Neural crest cell (in vitro differentiated cells): ENCODE data around the gene RER1. TPM values are rescaled to one million over a fixed set of nuclear protein-coding genes. Genes with fewer than 3 reads are reported as not detected.

Source experiments
- DNase-seq: peaks from one replicate; pipeline ENCODE4 v3.0.0; 2021; ENCODE audit warnings: low read depth, mixed read lengths, low spot score
- H3K27ac Mint-ChIP-seq: one replicate; pipeline ENCODE4 v1.8.0; 2021; ENCODE audit warnings: mild to moderate bottlenecking, mixed read lengths; ENCODE audit not compliant: unreplicated experiment
- H3K27me3 Mint-ChIP-seq: 2 replicates; pipeline ENCODE4 v1.8.0; 2021; ENCODE audit warnings: low read depth, mild to moderate bottlenecking, mixed read lengths
- H3K36me3 Mint-ChIP-seq: 2 replicates; pipeline ENCODE4 v1.8.0; 2021; ENCODE audit warnings: low read depth, mild to moderate bottlenecking, mixed read lengths
- H3K4me1 Mint-ChIP-seq: 2 replicates; pipeline ENCODE4 v1.8.0; 2021; ENCODE audit warnings: mixed read lengths
- H3K4me3 Mint-ChIP-seq: one replicate; pipeline ENCODE4 v1.8.0; 2021; ENCODE audit warnings: mild to moderate bottlenecking, mixed read lengths
- H3K9me3 Mint-ChIP-seq: 2 replicates; pipeline ENCODE4 v1.8.0; 2021; ENCODE audit warnings: mixed read lengths
- CTCF ChIP-seq: fragments of 200-600 bp; sonication (generic); conservative IDR thresholded peaks from 2 replicates; pipeline ENCODE4 v1.5.0; 2021; ENCODE audit warnings: antibody characterized with exemption, mild to moderate bottlenecking
- total RNA-seq: library from RNA; stranded (reverse); gene quantifications from 2 replicates; pipeline ENCODE4 v1.2.1, GENCODE V29; 2021

RER1 gene
- total RNA-seq, 1 donor from 2014 or later: 108 TPM

GRCh38 chr1:2384130-2384860 lies 7.3 kb upstream of the RER1 start:
- no peaks in the 10 kb centered on the region for H3K36me3 Mint-ChIP-seq
- no peaks in the 10 kb centered on the region for H3K4me1 Mint-ChIP-seq
- peak overlapping the region; percentile 58 for H3K4me3 Mint-ChIP-seq
- no peaks in the 10 kb centered on the region for H3K9me3 Mint-ChIP-seq
- no peak for DNase-seq
- no peak for TF ChIP-seq CTCF
- H3K27me3 Mint-ChIP-seq: no peaks in the 10 kb centered on the region
- H3K27ac Mint-ChIP-seq: peak overlapping the region; percentile 65

- Mint-ChIP-seq H3K4me3 (no peak overlapping the region), H3K4me1 (no peaks in the 10 kb centered on the region), H3K36me3 (no peaks in the 10 kb centered on the region), H3K9me3 (no peaks in the 10 kb centered on the region), H3K27me3 (no peaks in the 10 kb centered on the region), H3K27ac (no peak overlapping the region)
- DNase-seq: no peak
- TF ChIP-seq CTCF: no peak
These were observed 6.6 kb upstream of the RER1 start for GRCh38 chr1:2384941-2385481.

- no peak for TF ChIP-seq CTCF
- Mint-ChIP-seq H3K36me3 (no peaks in the 10 kb centered on the region), H3K9me3 (no peaks in the 10 kb centered on the region), H3K4me3 (peak overlapping the region; percentile 47), H3K27ac (peak overlapping the region; percentile 57), H3K4me1 (no peaks in the 10 kb centered on the region), H3K27me3 (no peaks in the 10 kb centered on the region)
- DNase-seq: no peak
These were observed 5.9 kb upstream of the RER1 start for GRCh38 chr1:2385606-2386280.

- no peaks in the 10 kb centered on the region for H3K9me3 Mint-ChIP-seq
- DNase-seq: no peak
- H3K36me3 Mint-ChIP-seq: no peaks in the 10 kb centered on the region
- no peaks in the 10 kb centered on the region for H3K4me1 Mint-ChIP-seq
- H3K27me3 Mint-ChIP-seq: no peaks in the 10 kb centered on the region
- H3K4me3 Mint-ChIP-seq: peak overlapping the region; percentile 56
- H3K27ac Mint-ChIP-seq: peak overlapping the region; percentile 57
- no peak for TF ChIP-seq CTCF
These were observed 4.7 kb upstream of the RER1 start for GRCh38 chr1:2386636-2387611.
